Measurements from ENCODE around the gene MTCH1. TPM values are rescaled to one million over a fixed set of nuclear protein-coding genes. Genes with fewer than 3 reads are reported as not detected.

MTCH1 gene
- total and polyA plus RNA-seq, 2 donors = 106 to 184 TPM

DNA sequence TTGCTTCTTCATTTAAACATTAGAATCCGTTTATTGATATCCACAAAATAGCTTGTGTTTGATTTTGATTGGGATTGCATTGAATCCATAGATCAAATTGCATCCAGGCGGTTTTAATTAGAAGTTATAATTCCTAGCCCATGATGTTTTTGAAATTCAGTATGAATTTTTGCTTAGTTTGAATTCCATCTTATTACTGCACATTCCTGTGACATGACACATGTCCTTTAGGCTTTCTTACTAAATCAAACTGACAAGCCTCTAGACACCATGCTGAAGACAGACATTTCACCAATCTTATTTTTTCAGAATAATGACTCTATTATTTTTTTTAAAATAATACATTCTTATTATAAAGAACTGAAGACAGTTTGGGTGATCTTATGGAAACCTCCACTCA is 52.9 kb downstream of the MTCH1 start:
- no peaks in the 10 kb centered on the region for H3K36me3 ChIP-seq (ENCODE audit: insufficient read depth)
- DNase-seq (ENCODE audit: extremely low spot score) = no peak
- no peak overlapping the region for H3K4me3 ChIP-seq (ENCODE audit: low read depth, low read length)
- no peaks in the 10 kb centered on the region for H3K4me1 ChIP-seq (ENCODE audit: insufficient read depth)
- H3K27ac ChIP-seq (ENCODE audit: low read depth) = no peak overlapping the region
- WGBS = 92% methylated on average over 2 of the region's 2 CpGs

- Histone ChIP-seq H3K36me3 (ENCODE audit: insufficient read depth) (no peaks in the 10 kb centered on the region), H3K4me1 (ENCODE audit: insufficient read depth) (no peaks in the 10 kb centered on the region), H3K27ac (ENCODE audit: low read depth) (no peak overlapping the region), H3K4me3 (ENCODE audit: low read depth, low read length) (no peak overlapping the region)
- 91% methylated on average over 4 of the region's 4 CpGs for WGBS
- DNase-seq (ENCODE audit: extremely low spot score) = no peak
Measured at GRCh38 chr6:36930483-36930882, 55.5 kb downstream of the MTCH1 start.

GRCh38 chr6:36929607-36930006 is 56.4 kb downstream of the MTCH1 start:
- H3K27ac ChIP-seq (ENCODE audit: low read depth) = no peak overlapping the region
- DNase-seq (ENCODE audit: extremely low spot score) = no peak
- no peak overlapping the region for H3K4me3 ChIP-seq (ENCODE audit: low read depth, low read length)
- no peaks in the 10 kb centered on the region for H3K36me3 ChIP-seq (ENCODE audit: insufficient read depth)
- 28% methylated on average over 5 of the region's 5 CpGs for WGBS
- H3K4me1 ChIP-seq (ENCODE audit: insufficient read depth) = no peaks in the 10 kb centered on the region

DNA sequence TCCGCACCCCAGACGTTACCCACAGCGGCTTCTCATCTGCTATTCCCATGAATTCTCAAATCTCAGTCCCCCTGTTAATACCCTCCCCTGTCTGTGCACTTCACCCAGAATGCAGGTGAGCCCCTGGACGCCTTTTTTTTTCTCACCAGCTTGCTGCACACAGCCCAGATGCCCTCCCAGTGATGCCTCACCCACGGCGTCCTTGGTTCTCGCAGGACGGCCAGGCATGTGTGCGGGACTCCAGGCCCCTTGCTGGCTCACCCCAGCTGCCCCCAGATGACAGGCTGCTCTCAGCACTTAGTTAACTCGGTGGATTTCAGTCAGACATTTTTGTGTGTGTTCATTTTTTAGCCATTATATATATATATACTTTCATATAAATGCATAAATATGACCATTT is 56.8 kb downstream of the MTCH1 start:
- WGBS = 78% methylated on average over 10 of the region's 10 CpGs
- H3K27ac ChIP-seq (ENCODE audit: low read depth) = no peak overlapping the region
- no peak for DNase-seq (ENCODE audit: extremely low spot score)

GRCh38 chr6:36928547-36928918 is 57.5 kb downstream of the MTCH1 start:
- H3K36me3 ChIP-seq (ENCODE audit: insufficient read depth) = no peaks in the 10 kb centered on the region
- WGBS = 77% methylated on average over 7 of the region's 7 CpGs
- no peak for DNase-seq (ENCODE audit: extremely low spot score)
- H3K27ac ChIP-seq (ENCODE audit: low read depth) = no peak overlapping the region
- no peaks in the 10 kb centered on the region for H3K4me1 ChIP-seq (ENCODE audit: insufficient read depth)
- H3K4me3 ChIP-seq (ENCODE audit: low read depth, low read length) = no peak overlapping the region

More for the DNA sequence above, 56.8 kb downstream of the MTCH1 start:
- no peak overlapping the region for H3K4me3 ChIP-seq (ENCODE audit: low read depth, low read length)
- H3K4me1 ChIP-seq (ENCODE audit: insufficient read depth) = no peaks in the 10 kb centered on the region
- no peaks in the 10 kb centered on the region for H3K36me3 ChIP-seq (ENCODE audit: insufficient read depth)

- 64% methylated on average over 13 of the region's 13 CpGs for WGBS
- no peaks in the 10 kb centered on the region for H3K4me1 ChIP-seq (ENCODE audit: insufficient read depth)
- no peak overlapping the region for H3K27ac ChIP-seq (ENCODE audit: low read depth)
- no peaks in the 10 kb centered on the region for H3K36me3 ChIP-seq (ENCODE audit: insufficient read depth)
- DNase-seq (ENCODE audit: extremely low spot score) = no peak
- H3K4me3 ChIP-seq (ENCODE audit: low read depth, low read length) = no peak overlapping the region
Measured at GRCh38 chr6:36927691-36928546, 58.1 kb downstream of the MTCH1 start.

GRCh38 chr6:36926708-36927513 is 59.1 kb downstream of the MTCH1 start:
- WGBS = 81% methylated on average over 10 of the region's 10 CpGs
- Histone ChIP-seq H3K4me3 (ENCODE audit: low read depth, low read length) (no peak overlapping the region), H3K36me3 (ENCODE audit: insufficient read depth) (no peaks in the 10 kb centered on the region), H3K4me1 (ENCODE audit: insufficient read depth) (no peaks in the 10 kb centered on the region), H3K27ac (ENCODE audit: low read depth) (no peak overlapping the region)
- DNase-seq (ENCODE audit: extremely low spot score) = no peak

- Histone ChIP-seq H3K4me1 (ENCODE audit: insufficient read depth) (no peaks in the 10 kb centered on the region), H3K36me3 (ENCODE audit: insufficient read depth) (no peaks in the 10 kb centered on the region), H3K27ac (ENCODE audit: low read depth) (no peak overlapping the region), H3K4me3 (ENCODE audit: low read depth, low read length) (no peak overlapping the region)
- WGBS = 92% methylated on average over 4 of the region's 4 CpGs
- DNase-seq (ENCODE audit: extremely low spot score) = no peak
Measured at GRCh38 chr6:36925809-36926208, 60.2 kb downstream of the MTCH1 start.

DNA sequence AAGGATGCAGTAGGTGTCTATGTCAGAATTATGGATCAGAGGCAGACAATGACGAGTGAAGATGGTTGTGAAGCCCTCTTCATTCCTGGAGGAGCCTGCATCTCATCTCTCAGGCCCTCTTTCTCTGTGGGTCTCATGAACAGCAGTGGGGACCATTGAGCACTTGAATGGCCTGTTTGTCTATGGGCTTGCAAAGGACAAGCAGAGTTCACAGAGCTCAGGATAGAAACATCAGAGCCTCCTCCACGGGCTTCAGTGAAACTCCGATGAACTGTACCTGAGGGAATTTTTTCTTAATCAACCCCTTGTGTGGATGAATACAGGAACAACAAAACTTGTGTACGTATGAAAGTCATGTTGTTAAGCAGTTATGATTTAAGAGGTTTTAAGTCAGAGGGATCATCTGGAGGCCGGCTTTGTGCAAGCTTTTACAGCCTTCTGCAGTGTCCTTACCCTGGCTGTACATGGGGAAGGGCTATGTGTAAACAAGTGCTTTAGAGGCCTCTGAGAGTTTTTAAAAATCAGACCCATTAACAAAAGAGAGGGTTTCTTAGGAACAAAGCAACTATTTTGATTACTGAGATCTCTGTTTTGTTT is 61.1 kb downstream of the MTCH1 start:
- DNase-seq (ENCODE audit: extremely low spot score) = no peak
- WGBS = 47% methylated on average over 5 of the region's 5 CpGs
- H3K4me3 ChIP-seq (ENCODE audit: low read depth, low read length) = no peak overlapping the region
- H3K27ac ChIP-seq (ENCODE audit: low read depth) = no peak overlapping the region
- no peaks in the 10 kb centered on the region for H3K36me3 ChIP-seq (ENCODE audit: insufficient read depth)
- no peaks in the 10 kb centered on the region for H3K4me1 ChIP-seq (ENCODE audit: insufficient read depth)

DNA sequence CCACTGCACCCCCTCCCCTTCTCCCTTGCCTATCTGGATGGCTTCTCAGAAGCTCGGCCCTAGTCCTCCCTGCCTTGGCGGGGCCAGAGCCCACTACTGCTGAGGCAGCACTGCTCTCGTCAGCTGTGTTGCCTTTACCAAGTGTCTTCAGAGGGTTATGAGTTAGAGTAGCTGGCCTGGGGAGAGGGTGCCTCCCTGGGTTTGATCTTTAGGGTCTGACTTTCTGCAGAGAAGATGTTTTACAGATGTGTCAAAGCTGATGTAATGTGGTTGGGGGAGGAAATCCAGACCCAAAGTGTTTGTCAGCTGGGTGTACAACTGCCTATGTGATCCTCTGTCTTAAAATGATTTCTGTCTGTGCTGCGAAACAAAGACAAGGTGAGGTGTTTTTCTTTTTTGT is 61.9 kb downstream of the MTCH1 start:
- DNase-seq (ENCODE audit: extremely low spot score) = no peak

GRCh38 chr6:36920546-36920945 is 65.5 kb downstream of the MTCH1 start:
- no peaks in the 10 kb centered on the region for H3K4me1 ChIP-seq (ENCODE audit: insufficient read depth)

More for the DNA sequence above, 61.9 kb downstream of the MTCH1 start:
- no peaks in the 10 kb centered on the region for H3K4me1 ChIP-seq (ENCODE audit: insufficient read depth)
- H3K27ac ChIP-seq (ENCODE audit: low read depth) = no peak overlapping the region
- no peaks in the 10 kb centered on the region for H3K36me3 ChIP-seq (ENCODE audit: insufficient read depth)
- no peak overlapping the region for H3K4me3 ChIP-seq (ENCODE audit: low read depth, low read length)
- 78% methylated on average over 4 of the region's 4 CpGs for WGBS

DNA sequence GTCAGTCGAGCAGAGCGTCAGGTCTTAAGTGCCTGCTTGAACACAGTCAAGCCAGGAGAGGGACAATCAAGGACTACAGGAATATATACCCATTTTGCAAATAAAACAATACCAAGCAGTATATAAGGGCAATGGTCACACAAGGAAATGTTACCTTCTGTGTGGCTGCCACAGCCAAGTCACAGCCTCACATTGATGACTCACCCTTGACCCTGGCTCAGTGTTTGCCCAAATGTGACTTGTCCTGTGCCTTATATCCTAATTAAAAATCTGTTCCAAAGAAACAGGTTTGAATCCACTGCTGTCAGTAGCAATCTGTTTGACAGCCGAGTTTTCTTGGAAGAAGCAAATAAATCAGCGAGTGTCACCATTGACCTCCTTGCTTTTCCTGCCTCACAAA is 65.9 kb downstream of the MTCH1 start:
- no peak for DNase-seq (ENCODE audit: extremely low spot score)
- no peak overlapping the region for H3K4me3 ChIP-seq (ENCODE audit: low read depth, low read length)
- no peaks in the 10 kb centered on the region for H3K4me1 ChIP-seq (ENCODE audit: insufficient read depth)
- no peak overlapping the region for H3K27ac ChIP-seq (ENCODE audit: low read depth)
- H3K36me3 ChIP-seq (ENCODE audit: insufficient read depth) = no peaks in the 10 kb centered on the region
- WGBS = 90% methylated on average over 4 of the region's 4 CpGs

More at GRCh38 chr6:36920546-36920945, 65.5 kb downstream of the MTCH1 start:
- 73% methylated on average over 5 of the region's 5 CpGs for WGBS
- Histone ChIP-seq H3K4me3 (ENCODE audit: low read depth, low read length) (no peak overlapping the region), H3K27ac (ENCODE audit: low read depth) (no peak overlapping the region), H3K36me3 (ENCODE audit: insufficient read depth) (no peaks in the 10 kb centered on the region)
- DNase-seq (ENCODE audit: extremely low spot score) = no peak

Measured in urinary bladder (tissue), 4 donors.